ENCODE measurements around the gene COPE.
"Not testable (repeated sequence)": the region's sequence is repeated elsewhere in the genome, so short reads cannot be mapped to it uniquely, and the experiment has no call there.

COPE gene

GRCh38 chr19:18940769-18941627, 21.8 kb upstream of the COPE start, which contains the start of gene HOMER3:
TSS of gene HOMER3 (minus strand) at chr19:18941217. CDS start at chr19:18938982, 2,235 bp downstream.
- DNase-seq, result peak; percentile 77

GRCh38 chr19:18939922-18940768, 21.0 kb upstream of the COPE start:
- no peak for DNase-seq

- DNase-seq, result no peak
These were observed 20.0 kb upstream of the COPE start for GRCh38 chr19:18939163-18939562.

- DNase-seq, result no peak
These were observed 14.1 kb upstream of the COPE start for GRCh38 chr19:18933297-18933696.

- peak; percentile 79 for DNase-seq
These were observed 13.1 kb upstream of the COPE start for GRCh38 chr19:18932216-18932841.

- DNase-seq, result no peak
These were observed 12.4 kb upstream of the COPE start for GRCh38 chr19:18931316-18932162.

GRCh38 chr19:18929311-18929710, 10.1 kb upstream of the COPE start:
- DNase-seq, result no peak

- DNase-seq, result no peak
These were observed 9.0 kb upstream of the COPE start for GRCh38 chr19:18928018-18928805.

GRCh38 chr19:18924684-18925213, 5.6 kb upstream of the COPE start:
- DNase-seq, result no peak

- no peak for DNase-seq
These were observed 3.2 kb upstream of the COPE start for GRCh38 chr19:18922228-18922985.

- DNase-seq, result no peak
These were observed 2.4 kb upstream of the COPE start for GRCh38 chr19:18921593-18921992.

GRCh38 chr19:18920400-18920799, 1.2 kb upstream of the COPE start:
- no peak for DNase-seq

GRCh38 chr19:18919900-18920214, 670 bp upstream of the COPE start:
- no peak for DNase-seq

GRCh38 chr19:18917593-18917992, 1.6 kb downstream of the COPE start:
- DNase-seq, result not testable (repeated sequence)

- no peak for DNase-seq
These were observed 3.5 kb downstream of the COPE start for GRCh38 chr19:18915639-18916038.

- DNase-seq, result no peak
These were observed 5.7 kb downstream of the COPE start for GRCh38 chr19:18913466-18913865.

- no peak for DNase-seq
These were observed 6.3 kb downstream of the COPE start for GRCh38 chr19:18912933-18913332.

GRCh38 chr19:18910801-18911436, 8.3 kb downstream of the COPE start:
- no peak for DNase-seq

GRCh38 chr19:18910010-18910409, 9.2 kb downstream of the COPE start:
- no peak for DNase-seq
